ENCODE measurements around the gene ARID2. TPM values are rescaled to one million over a fixed set of nuclear protein-coding genes. Genes with fewer than 3 reads are reported as not detected.

ARID2 gene
- total and polyA plus RNA-seq, 5 donors from 2014 or later: 9.2 to 73.4 (median 13.2) TPM

- no peak overlapping the region for H3K27ac ChIP-seq (ENCODE audit: insufficient read depth, low read length, poor library complexity, severe bottlenecking)
- H3K36me3 ChIP-seq (ENCODE audit: control insufficient read depth, insufficient read depth, low read length): peaks cover 22% of the 10 kb centered on the region
- H3K4me3 ChIP-seq (ENCODE audit: low read depth, low read length): no peak overlapping the region
- H3K4me1 Mint-ChIP-seq: peaks cover 47 to 79% (median 58%) of the 10 kb centered on the region in 4 donors
- no peaks in the 10 kb centered on the region for H3K9me3 Mint-ChIP-seq
- DNase-seq: peak in 2 of 3 donors; percentile 38 to 49
- H3K27me3 ChIP-seq (ENCODE audit: control insufficient read depth, insufficient read depth, low read length): no peaks in the 10 kb centered on the region
- no peaks in the 10 kb centered on the region for H3K27me3 Mint-ChIP-seq
- ATAC-seq (ENCODE audit: low read depth in 2 of 2): peak in 1 of 2 donors; percentile 65
- peak overlapping the region in 2 of 3 donors; percentile 64 to 71 for H3K27ac Mint-ChIP-seq
- peaks cover 21% of the 10 kb centered on the region for H3K36me3 Mint-ChIP-seq
- H3K4me3 Mint-ChIP-seq: peak overlapping the region in 1 of 4 donors; percentile 17
- H3K4me1 ChIP-seq (ENCODE audit: control insufficient read depth, insufficient read depth, low read length, poor library complexity, severe bottlenecking): peaks cover 23% of the 10 kb centered on the region
- H3K9me3 ChIP-seq (ENCODE audit: control insufficient read depth in 2 of 2, low read length in 2 of 2): no peaks in the 10 kb centered on the region
Observed at GRCh38 chr12:45745861-45746277, 16.4 kb downstream of the ARID2 start.

DNA sequence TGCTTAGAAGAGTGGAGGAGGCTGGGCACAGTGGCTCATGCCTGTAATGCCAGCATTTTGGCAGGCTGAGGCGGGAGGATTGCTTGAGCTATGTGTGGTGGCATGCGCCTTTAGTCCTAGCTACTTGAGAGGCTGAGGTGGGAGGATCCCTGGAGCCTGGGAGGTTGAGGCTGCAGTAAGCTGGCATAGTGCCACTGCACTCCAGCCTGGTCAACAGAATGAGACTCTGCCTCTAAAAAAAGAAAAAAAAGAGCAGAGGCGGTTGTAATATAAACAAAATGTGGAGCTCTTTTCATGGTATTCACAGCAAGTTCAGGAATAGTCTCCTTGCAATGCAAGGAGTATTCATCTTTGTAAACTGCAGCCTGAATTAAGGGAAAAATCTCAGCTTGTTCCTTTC, 27.2 kb downstream of the ARID2 start:
- DNase-seq (no peak), ATAC-seq (ENCODE audit: low read depth in 2 of 2) (no peak)
- Histone ChIP-seq H3K27me3 (ENCODE audit: control insufficient read depth, insufficient read depth, low read length) (no peaks in the 10 kb centered on the region), H3K9me3 (ENCODE audit: control insufficient read depth in 2 of 2, low read length in 2 of 2) (no peaks in the 10 kb centered on the region), H3K4me3 (ENCODE audit: low read depth, low read length) (no peak overlapping the region), H3K27ac (ENCODE audit: insufficient read depth, low read length, poor library complexity, severe bottlenecking) (no peak overlapping the region), H3K36me3 (ENCODE audit: control insufficient read depth, insufficient read depth, low read length) (peaks cover 2% of the 10 kb centered on the region), H3K4me1 (ENCODE audit: control insufficient read depth, insufficient read depth, low read length, poor library complexity, severe bottlenecking) (peaks cover 6% of the 10 kb centered on the region)
- no peaks in the 10 kb centered on the region for H3K27me3 Mint-ChIP-seq
- H3K4me1 Mint-ChIP-seq: peaks cover 28 to 83% (median 65%) of the 10 kb centered on the region in 4 donors
- no peak overlapping the region for H3K4me3 Mint-ChIP-seq
- H3K27ac Mint-ChIP-seq: peak overlapping the region in 2 of 3 donors; percentile 66 to 85
- no peaks in the 10 kb centered on the region for H3K9me3 Mint-ChIP-seq
- H3K36me3 Mint-ChIP-seq: peaks cover 13% of the 10 kb centered on the region

- Histone ChIP-seq H3K27me3 (ENCODE audit: control insufficient read depth, insufficient read depth, low read length) (no peaks in the 10 kb centered on the region), H3K9me3 (ENCODE audit: control insufficient read depth in 2 of 2, low read length in 2 of 2) (no peaks in the 10 kb centered on the region), H3K4me3 (ENCODE audit: low read depth, low read length) (no peak overlapping the region), H3K4me1 (ENCODE audit: control insufficient read depth, insufficient read depth, low read length, poor library complexity, severe bottlenecking) (peaks cover 6% of the 10 kb centered on the region), H3K36me3 (ENCODE audit: control insufficient read depth, insufficient read depth, low read length) (peaks cover 2% of the 10 kb centered on the region), H3K27ac (ENCODE audit: insufficient read depth, low read length, poor library complexity, severe bottlenecking) (no peak overlapping the region)
- no peak overlapping the region for H3K4me3 Mint-ChIP-seq
- no peaks in the 10 kb centered on the region for H3K9me3 Mint-ChIP-seq
- H3K27me3 Mint-ChIP-seq: no peaks in the 10 kb centered on the region
- ATAC-seq (ENCODE audit: low read depth in 2 of 2): no peak
- peak overlapping the region in 2 of 3 donors; percentile 6 to 60 for H3K27ac Mint-ChIP-seq
- DNase-seq: no peak
- H3K36me3 Mint-ChIP-seq: peaks cover 13% of the 10 kb centered on the region
- peaks cover 33 to 87% (median 67%) of the 10 kb centered on the region in 4 donors for H3K4me1 Mint-ChIP-seq
Observed at GRCh38 chr12:45757172-45757571, 27.7 kb downstream of the ARID2 start.

DNA sequence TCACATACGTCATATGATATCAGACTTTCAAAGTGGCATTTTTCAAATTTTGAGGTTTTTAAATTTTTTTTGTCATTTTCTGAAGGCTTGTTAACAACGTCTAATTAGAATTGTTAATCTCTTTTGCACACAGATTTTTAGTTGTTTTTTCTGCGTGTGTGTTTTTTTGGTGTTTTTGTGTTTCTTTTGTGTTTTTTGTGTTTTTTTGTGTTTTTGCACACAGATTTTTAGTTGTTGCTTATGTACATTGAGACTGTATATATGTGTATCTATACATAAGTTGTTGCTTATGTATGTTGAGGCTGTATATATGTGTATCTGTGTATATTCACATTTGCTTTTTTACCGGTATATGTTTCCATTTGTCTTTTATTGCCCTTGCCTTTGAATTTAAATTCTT, 30.8 kb downstream of the ARID2 start:
- DNase-seq (no peak), ATAC-seq (ENCODE audit: low read depth in 2 of 2) (no peak)
- Mint-ChIP-seq H3K36me3 (peaks cover 4% of the 10 kb centered on the region), H3K27ac (peak overlapping the region in 1 of 3 donors; percentile 22), H3K4me3 (no peak overlapping the region), H3K9me3 (no peaks in the 10 kb centered on the region), H3K27me3 (no peaks in the 10 kb centered on the region), H3K4me1 (peaks cover 36 to 81% (median 64%) of the 10 kb centered on the region in 4 donors)
- Histone ChIP-seq H3K9me3 (ENCODE audit: control insufficient read depth in 2 of 2, low read length in 2 of 2) (no peaks in the 10 kb centered on the region), H3K4me3 (ENCODE audit: low read depth, low read length) (no peak overlapping the region), H3K27me3 (ENCODE audit: control insufficient read depth, insufficient read depth, low read length) (no peaks in the 10 kb centered on the region), H3K27ac (ENCODE audit: insufficient read depth, low read length, poor library complexity, severe bottlenecking) (no peak overlapping the region), H3K4me1 (ENCODE audit: control insufficient read depth, insufficient read depth, low read length, poor library complexity, severe bottlenecking) (peaks cover 6% of the 10 kb centered on the region), H3K36me3 (ENCODE audit: control insufficient read depth, insufficient read depth, low read length) (peaks cover 2% of the 10 kb centered on the region)

DNA sequence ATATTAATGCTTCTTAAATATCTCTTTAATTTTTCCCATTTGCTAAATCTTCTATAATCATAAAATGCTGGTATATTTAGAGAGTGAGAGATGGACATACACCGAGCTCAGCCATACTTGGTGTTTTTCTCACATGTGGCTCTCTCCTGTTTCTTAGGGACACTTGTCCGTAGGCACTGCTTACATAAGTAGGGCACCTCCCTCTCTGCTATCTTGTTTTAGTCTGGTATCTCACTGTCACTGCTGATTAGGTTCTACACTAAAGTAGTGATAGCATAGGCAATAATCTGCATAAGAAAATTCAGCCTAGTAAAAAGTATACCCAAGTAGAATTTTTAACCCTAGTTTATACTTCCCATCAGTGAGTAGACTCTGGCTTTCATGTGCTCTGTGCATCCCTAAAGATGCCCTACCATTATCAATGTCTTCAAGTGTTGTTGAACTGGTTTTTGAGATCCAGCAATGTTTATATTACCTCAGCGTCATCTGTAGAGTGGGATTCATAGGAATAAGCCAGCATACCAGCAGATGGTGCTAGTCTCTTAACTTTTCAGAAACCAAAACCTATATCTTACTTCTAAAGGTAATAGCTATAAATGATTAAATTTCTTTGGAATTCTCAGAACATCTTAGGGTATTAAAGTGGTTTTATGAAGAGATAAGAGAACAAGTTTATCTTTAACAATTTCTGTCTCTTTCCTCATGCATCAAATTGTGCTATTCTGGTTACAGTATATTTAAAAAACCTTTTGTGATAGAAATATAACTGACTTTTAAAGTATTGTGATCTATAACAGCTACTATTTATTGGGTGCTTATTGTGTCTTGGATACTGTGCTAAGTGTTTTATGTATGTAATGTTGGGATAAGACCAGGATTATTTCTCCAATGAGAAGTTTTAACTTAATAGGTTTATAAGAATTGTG, 32.9 kb downstream of the ARID2 start:
- ATAC-seq (ENCODE audit: low read depth in 2 of 2) (peak in 1 of 2 donors; percentile 48), DNase-seq (peak in 2 of 3 donors; percentile 29 to 50)
- H3K27me3 Mint-ChIP-seq: no peaks in the 10 kb centered on the region
- Histone ChIP-seq H3K9me3 (ENCODE audit: control insufficient read depth in 2 of 2, low read length in 2 of 2) (no peaks in the 10 kb centered on the region), H3K4me3 (ENCODE audit: low read depth, low read length) (no peak overlapping the region), H3K4me1 (ENCODE audit: control insufficient read depth, insufficient read depth, low read length, poor library complexity, severe bottlenecking) (peaks cover 6% of the 10 kb centered on the region), H3K27ac (ENCODE audit: insufficient read depth, low read length, poor library complexity, severe bottlenecking) (no peak overlapping the region), H3K36me3 (ENCODE audit: control insufficient read depth, insufficient read depth, low read length) (no peaks in the 10 kb centered on the region), H3K27me3 (ENCODE audit: control insufficient read depth, insufficient read depth, low read length) (no peaks in the 10 kb centered on the region)
- peaks cover 2% of the 10 kb centered on the region for H3K36me3 Mint-ChIP-seq
- H3K9me3 Mint-ChIP-seq: no peaks in the 10 kb centered on the region
- peaks cover 48 to 76% (median 60%) of the 10 kb centered on the region in 4 donors for H3K4me1 Mint-ChIP-seq
- peak overlapping the region in 1 of 3 donors; percentile 39 for H3K27ac Mint-ChIP-seq
- H3K4me3 Mint-ChIP-seq: peak overlapping the region in 1 of 4 donors; percentile 12

DNA sequence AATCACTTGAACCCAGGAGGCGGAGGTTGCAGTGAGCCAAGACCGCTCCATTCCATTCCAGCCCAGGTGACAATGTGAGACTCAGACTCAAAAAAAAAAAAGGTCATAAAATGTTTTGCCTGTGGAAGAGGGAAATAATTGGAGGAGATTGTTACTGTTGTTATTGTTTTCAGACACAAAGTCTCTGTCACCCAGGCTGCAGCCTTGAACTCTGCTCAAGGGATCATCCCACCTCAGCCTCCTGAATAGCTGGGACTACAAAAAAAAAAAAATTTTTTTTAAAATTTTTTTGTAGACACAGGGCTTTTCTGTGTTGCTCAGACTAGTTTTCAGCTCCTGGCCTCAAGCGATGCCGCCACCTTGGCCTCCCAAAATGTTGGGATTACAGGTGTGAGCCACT, 33.9 kb downstream of the ARID2 start:
- H3K4me3 ChIP-seq (ENCODE audit: low read depth, low read length): no peak overlapping the region
- H3K36me3 Mint-ChIP-seq: peaks cover 9% of the 10 kb centered on the region
- H3K36me3 ChIP-seq (ENCODE audit: control insufficient read depth, insufficient read depth, low read length): peaks cover 2% of the 10 kb centered on the region
- peaks cover 0 to under 1% (median 0%) of the 10 kb centered on the region in 7 donors for H3K9me3 Mint-ChIP-seq
- H3K27me3 Mint-ChIP-seq: no peaks in the 10 kb centered on the region
- no peak for ATAC-seq (ENCODE audit: low read depth in 2 of 2)
- H3K27ac ChIP-seq (ENCODE audit: insufficient read depth, low read length, poor library complexity, severe bottlenecking): no peak overlapping the region
- H3K27me3 ChIP-seq (ENCODE audit: control insufficient read depth, insufficient read depth, low read length): no peaks in the 10 kb centered on the region
- no peak for DNase-seq
- peak overlapping the region in 1 of 3 donors; percentile 78 for H3K27ac Mint-ChIP-seq
- H3K4me1 ChIP-seq (ENCODE audit: control insufficient read depth, insufficient read depth, low read length, poor library complexity, severe bottlenecking): peaks cover 6% of the 10 kb centered on the region
- no peaks in the 10 kb centered on the region for H3K9me3 ChIP-seq (ENCODE audit: control insufficient read depth in 2 of 2, low read length in 2 of 2)
- peaks cover 51 to 77% (median 60%) of the 10 kb centered on the region in 4 donors for H3K4me1 Mint-ChIP-seq
- no peak overlapping the region for H3K4me3 Mint-ChIP-seq

- Histone ChIP-seq H3K36me3 (ENCODE audit: control insufficient read depth, insufficient read depth, low read length) (peaks cover 6% of the 10 kb centered on the region), H3K4me1 (ENCODE audit: control insufficient read depth, insufficient read depth, low read length, poor library complexity, severe bottlenecking) (no peaks in the 10 kb centered on the region), H3K27ac (ENCODE audit: insufficient read depth, low read length, poor library complexity, severe bottlenecking) (no peak overlapping the region), H3K27me3 (ENCODE audit: control insufficient read depth, insufficient read depth, low read length) (no peaks in the 10 kb centered on the region), H3K9me3 (ENCODE audit: control insufficient read depth in 2 of 2, low read length in 2 of 2) (no peaks in the 10 kb centered on the region), H3K4me3 (ENCODE audit: low read depth, low read length) (no peak overlapping the region)
- Mint-ChIP-seq H3K9me3 (peaks cover 0 to 11% (median 6%) of the 10 kb centered on the region in 7 donors), H3K27me3 (no peaks in the 10 kb centered on the region), H3K27ac (peak overlapping the region in 1 of 3 donors; percentile 70), H3K4me1 (peaks cover 42 to 73% (median 54%) of the 10 kb centered on the region in 4 donors), H3K4me3 (no peak overlapping the region), H3K36me3 (peaks cover 31% of the 10 kb centered on the region)
- DNase-seq (no peak), ATAC-seq (ENCODE audit: low read depth in 2 of 2) (no peak)
Observed at GRCh38 chr12:45768194-45768593, 38.7 kb downstream of the ARID2 start.

All from CD4-positive, CD25-positive, alpha-beta regulatory T cell (primary cell).